Right atrium auricular region (tissue), 2 donors: ENCODE data around the gene ACYP2. TPM values are rescaled to one million over a fixed set of nuclear protein-coding genes. Genes with fewer than 3 reads are reported as not detected.
"Not testable (repeated sequence)": the region's sequence is repeated elsewhere in the genome, so short reads cannot be mapped to it uniquely, and the experiment has no call there.

ENCODE experiments used
- DNase-seq: peaks from one replicate; pipeline ENCODE4 v3.0.0-alpha.2; 2019; ENCODE audit warnings: low spot score
- H3K27ac ChIP-seq, 2 donors: fragments of 200-600 bp; sonication (generic); 1 replicate in 1 of 2; 2 replicates in 1 of 2; pipeline ENCODE4 v1.5.1; 2016 to 2019
- H3K27me3 ChIP-seq, 2 donors: fragments of 200-600 bp; sonication (generic); one replicate each; pipeline versions ENCODE4 v1.5.1 to v1.6.0; 2017 to 2019
- H3K36me3 ChIP-seq: fragments of 200-600 bp; sonication (generic); one replicate; pipeline ENCODE4 v1.5.1; 2016
- H3K4me1 ChIP-seq, 2 donors: fragments of 200-600 bp; sonication (generic); one replicate each; pipeline versions ENCODE4 v1.5.1 to v1.6.0; 2017 to 2019
- H3K4me3 ChIP-seq, 2 donors: fragments of 200-600 bp; sonication (generic); 1 replicate in 1 of 2; 2 replicates in 1 of 2; pipeline ENCODE4 v1.5.1; 2017 to 2019; ENCODE audit warnings: mild to moderate bottlenecking in 1 of 2, moderate library complexity in 1 of 2
- H3K9me3 ChIP-seq, 2 donors: fragments of 200-600 bp; sonication (generic); one replicate each; pipeline ENCODE4 v1.5.1; 2019
- CTCF ChIP-seq, 2 donors: fragments of 200-600 bp; sonication (generic); IDR thresholded peaks; one replicate each; pipeline ENCODE4 v1.5.1; 2019; ENCODE audit warnings: antibody characterized with exemption in 2 of 2
- total RNA-seq, 2 donors: library from RNA; depleted of rRNA; stranded (reverse); fragments of >200 nt; gene quantifications; one replicate each; pipeline ENCODE4 v1.1.0, GENCODE V29; 2016

Gene ACYP2
- total RNA-seq, 2 donors from 2014 or later: 32.7 to 48.1 TPM

- Histone ChIP-seq H3K4me3 (no peak overlapping the region), H3K9me3 (no peaks in the 10 kb centered on the region), H3K27me3 (no peaks in the 10 kb centered on the region), H3K27ac (no peak overlapping the region), H3K36me3 (no peaks in the 10 kb centered on the region), H3K4me1 (no peaks in the 10 kb centered on the region)
- DNase-seq: no peak
- TF ChIP-seq CTCF (IDR thresholded peaks at IDR 0.05): no peak
Measured at GRCh38 chr2:54261537-54261936, 146.1 kb downstream of the ACYP2 start.

DNA sequence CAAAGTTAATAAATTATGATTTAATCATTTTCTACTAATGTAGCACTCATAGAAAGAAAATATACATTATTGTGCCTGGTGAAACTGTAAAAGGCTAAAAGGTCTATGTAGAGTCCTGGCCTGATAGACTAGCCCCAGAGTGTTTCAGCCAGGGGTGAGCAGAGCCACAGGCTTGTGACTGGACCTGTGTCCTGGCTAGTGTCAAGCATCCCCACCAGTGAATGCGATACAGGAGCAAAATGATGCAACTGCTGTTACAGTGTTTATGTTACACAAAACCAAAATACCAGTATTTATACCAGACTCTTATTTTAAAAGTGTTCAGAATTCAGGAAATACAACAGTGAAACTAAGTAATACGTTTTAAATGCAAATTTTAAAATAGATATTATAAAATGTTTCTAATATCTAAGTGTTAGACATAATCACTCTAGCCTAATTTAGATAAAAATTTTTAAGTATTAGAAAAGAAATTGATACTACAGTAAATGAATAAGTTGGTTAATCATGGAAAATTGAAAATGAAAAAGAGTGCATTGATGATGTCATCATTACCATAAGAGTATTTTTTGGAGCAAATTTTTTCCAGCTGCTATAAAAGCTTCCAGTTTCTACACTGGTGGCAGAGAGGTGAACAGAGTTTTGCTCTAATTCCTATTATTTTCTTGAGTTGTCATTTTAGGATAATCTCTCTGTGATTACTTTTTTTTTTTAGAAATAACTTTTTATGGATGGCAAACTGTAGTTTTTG is 146.8 kb downstream of the ACYP2 start:
- no peak overlapping the region for H3K27ac ChIP-seq
- no peaks in the 10 kb centered on the region for H3K9me3 ChIP-seq
- no peak for DNase-seq
- no peaks in the 10 kb centered on the region for H3K27me3 ChIP-seq
- H3K4me3 ChIP-seq: no peak overlapping the region
- no peaks in the 10 kb centered on the region for H3K36me3 ChIP-seq
- no peaks in the 10 kb centered on the region for H3K4me1 ChIP-seq
- no peak for TF ChIP-seq CTCF (IDR thresholded peaks at IDR 0.05)

DNA sequence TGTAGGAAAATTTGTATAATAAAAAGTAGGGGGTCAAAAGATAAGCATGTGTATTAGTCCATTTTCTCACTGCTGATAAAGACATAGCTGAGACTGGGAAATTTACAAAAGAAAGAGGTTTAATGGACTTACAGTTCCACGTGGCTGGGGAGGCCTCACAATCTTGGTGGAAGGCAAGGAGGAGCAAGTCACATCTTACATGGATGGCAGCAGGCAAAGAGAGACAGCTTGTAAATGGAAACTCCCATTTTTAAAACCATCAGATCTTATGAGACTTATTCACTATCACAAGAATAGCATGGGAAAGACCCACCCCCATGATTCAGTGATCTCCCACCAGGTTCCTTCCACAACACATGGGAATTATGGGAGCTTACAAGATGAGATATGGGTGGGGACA is 149.7 kb downstream of the ACYP2 start:
- H3K4me3 ChIP-seq, H3K27me3 ChIP-seq, H3K36me3 ChIP-seq, H3K4me1 ChIP-seq, H3K27ac ChIP-seq, DNase-seq, H3K9me3 ChIP-seq: not testable (repeated sequence)

- Histone ChIP-seq H3K27ac (no peak overlapping the region), H3K27me3 (no peaks in the 10 kb centered on the region), H3K4me3 (no peak overlapping the region), H3K9me3 (no peaks in the 10 kb centered on the region), H3K36me3 (no peaks in the 10 kb centered on the region), H3K4me1 (no peaks in the 10 kb centered on the region)
- no peak for DNase-seq
- no peak for TF ChIP-seq CTCF (IDR thresholded peaks at IDR 0.05)
Measured at GRCh38 chr2:54267577-54267976, 152.2 kb downstream of the ACYP2 start.

DNA sequence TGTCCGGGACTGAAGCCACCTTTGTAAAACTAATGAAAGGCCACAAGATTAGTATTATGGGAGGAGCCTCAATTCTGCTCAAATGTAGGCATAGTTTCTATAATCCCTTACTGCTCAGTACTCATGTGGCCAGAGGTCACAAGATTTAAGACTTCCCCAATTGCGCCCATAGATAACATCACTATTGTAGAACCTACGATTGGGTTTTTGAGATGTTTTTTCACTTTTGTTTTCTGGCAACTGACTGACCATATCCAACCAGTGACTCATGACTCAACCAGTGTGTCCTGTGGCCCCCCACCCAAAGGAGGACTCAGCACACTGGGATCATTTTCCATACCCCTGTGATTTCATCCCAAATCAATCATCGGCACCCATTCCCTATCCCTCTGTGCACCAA is 155.8 kb downstream of the ACYP2 start:
- no peak overlapping the region for H3K4me3 ChIP-seq
- no peaks in the 10 kb centered on the region for H3K27me3 ChIP-seq
- no peaks in the 10 kb centered on the region for H3K36me3 ChIP-seq
- no peaks in the 10 kb centered on the region for H3K4me1 ChIP-seq
- no peak overlapping the region for H3K27ac ChIP-seq
- DNase-seq: no peak
- no peaks in the 10 kb centered on the region for H3K9me3 ChIP-seq
- TF ChIP-seq CTCF (IDR thresholded peaks at IDR 0.05): no peak

GRCh38 chr2:54271843-54272627 is 156.6 kb downstream of the ACYP2 start:
- DNase-seq: no peak
- no peak overlapping the region for H3K4me3 ChIP-seq
- H3K9me3 ChIP-seq: no peaks in the 10 kb centered on the region
- no peak overlapping the region for H3K27ac ChIP-seq
- no peak for TF ChIP-seq CTCF (IDR thresholded peaks at IDR 0.05)
- no peaks in the 10 kb centered on the region for H3K36me3 ChIP-seq
- H3K4me1 ChIP-seq: no peaks in the 10 kb centered on the region
- no peaks in the 10 kb centered on the region for H3K27me3 ChIP-seq
